ENCODE data around the gene PHLDA2.

- no peak for TF ChIP-seq CTCF (tag by site-specific recombination; IDR thresholded peaks at IDR 0.05)
- TF ChIP-seq ZNF654 (tag by site-specific recombination; IDR thresholded peaks at IDR 0.05; ENCODE audit: low read depth) = no peak
These were observed 7.3 kb downstream of the PHLDA2 start for GRCh38 chr11:2921742-2922493.
